ENCODE results near the gene POGLUT2. TPM values are rescaled to one million over a fixed set of nuclear protein-coding genes. Genes with fewer than 3 reads are reported as not detected.

POGLUT2 gene
- 13.9 and 15.7 TPM in 2 replicates for total RNA-seq

GRCh38 chr13:102798581-102799425 lies at the start of gene POGLUT2, which contains the start of gene BIVM:
Gene POGLUT2 (minus strand): TSS chr13:102798976. CDS start chr13:102798670, 306 bp downstream.
Gene BIVM (plus strand): TSS chr13:102799119. CDS start chr13:102807268, 8,149 bp downstream.
- Histone ChIP-seq H3K4me3 (ENCODE audit: low read depth, low read length) (peak within 1 kb of the TSS; percentile 99), H3K27me3 (ENCODE audit: control insufficient read depth, insufficient read depth, low read length) (no peaks in the 10 kb centered on the region), H3K36me3 (ENCODE audit: control insufficient read depth, insufficient read depth, low read length) (no peaks in the 10 kb centered on the region)
- TF ChIP-seq, protein P1, sequence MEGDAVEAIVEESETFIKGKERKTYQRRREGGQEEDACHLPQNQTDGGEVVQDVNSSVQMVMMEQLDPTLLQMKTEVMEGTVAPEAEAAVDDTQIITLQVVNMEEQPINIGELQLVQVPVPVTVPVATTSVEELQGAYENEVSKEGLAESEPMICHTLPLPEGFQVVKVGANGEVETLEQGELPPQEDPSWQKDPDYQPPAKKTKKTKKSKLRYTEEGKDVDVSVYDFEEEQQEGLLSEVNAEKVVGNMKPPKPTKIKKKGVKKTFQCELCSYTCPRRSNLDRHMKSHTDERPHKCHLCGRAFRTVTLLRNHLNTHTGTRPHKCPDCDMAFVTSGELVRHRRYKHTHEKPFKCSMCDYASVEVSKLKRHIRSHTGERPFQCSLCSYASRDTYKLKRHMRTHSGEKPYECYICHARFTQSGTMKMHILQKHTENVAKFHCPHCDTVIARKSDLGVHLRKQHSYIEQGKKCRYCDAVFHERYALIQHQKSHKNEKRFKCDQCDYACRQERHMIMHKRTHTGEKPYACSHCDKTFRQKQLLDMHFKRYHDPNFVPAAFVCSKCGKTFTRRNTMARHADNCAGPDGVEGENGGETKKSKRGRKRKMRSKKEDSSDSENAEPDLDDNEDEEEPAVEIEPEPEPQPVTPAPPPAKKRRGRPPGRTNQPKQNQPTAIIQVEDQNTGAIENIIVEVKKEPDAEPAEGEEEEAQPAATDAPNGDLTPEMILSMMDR (IDR thresholded peaks at IDR 0.05; ENCODE audit: insufficient read depth, low read length, poor library complexity, severe bottlenecking), result no peak
- DNase-seq (ENCODE audit: low read depth), result peak; percentile 72

GRCh38 chr13:102847272-102848234 lies 48.8 kb upstream of the POGLUT2 start:
- Histone ChIP-seq H3K27me3 (ENCODE audit: control insufficient read depth, insufficient read depth, low read length) (no peaks in the 10 kb centered on the region), H3K36me3 (ENCODE audit: control insufficient read depth, insufficient read depth, low read length) (no peaks in the 10 kb centered on the region), H3K4me3 (ENCODE audit: low read depth, low read length) (peak overlapping the region; percentile 65)
- DNase-seq (ENCODE audit: low read depth), result no peak
- TF ChIP-seq, protein P1 (IDR thresholded peaks at IDR 0.05; ENCODE audit: insufficient read depth, low read length, poor library complexity, severe bottlenecking), result peak; percentile 67

DNA sequence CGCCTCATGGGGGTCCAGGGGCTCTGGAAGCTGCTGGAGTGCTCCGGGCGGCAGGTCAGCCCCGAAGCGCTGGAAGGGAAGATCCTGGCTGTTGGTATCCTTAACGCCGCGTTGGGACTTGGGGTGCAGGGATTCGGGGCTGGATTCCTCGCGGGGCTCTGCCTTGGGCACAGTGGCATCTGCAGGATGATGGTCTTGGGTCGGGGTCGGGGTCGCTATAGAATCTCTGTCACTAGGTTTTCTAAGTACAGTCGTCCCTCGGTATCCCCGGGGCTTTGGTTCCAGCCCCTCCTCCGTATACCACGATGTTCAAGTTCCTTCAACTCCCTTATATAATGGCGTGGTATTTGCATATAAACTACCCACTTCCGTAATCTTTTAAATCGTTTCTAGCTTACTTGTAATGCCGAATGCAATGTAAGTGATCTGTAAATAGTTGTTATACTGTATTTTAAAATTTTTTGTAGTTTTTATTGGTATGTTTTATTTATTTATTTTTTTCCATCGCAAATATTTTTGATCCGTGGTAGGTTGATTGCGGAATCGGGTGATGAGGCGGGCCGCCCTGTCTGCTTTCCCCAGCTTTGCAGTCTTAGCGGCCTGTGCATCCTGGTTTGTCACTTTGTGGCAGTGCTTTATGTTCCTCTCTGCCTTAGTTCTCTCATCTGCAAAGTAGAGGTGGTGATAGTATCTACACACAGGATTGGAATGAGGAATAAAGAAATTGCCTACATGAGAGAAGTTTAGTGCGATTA lies 47.7 kb upstream of the POGLUT2 start:
- Histone ChIP-seq H3K36me3 (ENCODE audit: control insufficient read depth, insufficient read depth, low read length) (no peaks in the 10 kb centered on the region), H3K27me3 (ENCODE audit: control insufficient read depth, insufficient read depth, low read length) (no peaks in the 10 kb centered on the region), H3K4me3 (ENCODE audit: low read depth, low read length) (peak overlapping the region; percentile 65)
- TF ChIP-seq, protein P1 (IDR thresholded peaks at IDR 0.05; ENCODE audit: insufficient read depth, low read length, poor library complexity, severe bottlenecking), result no peak
- DNase-seq (ENCODE audit: low read depth), result no peak

- TF ChIP-seq, protein P1 (IDR thresholded peaks at IDR 0.05; ENCODE audit: insufficient read depth, low read length, poor library complexity, severe bottlenecking), result no peak
These were observed 47.0 kb upstream of the POGLUT2 start, which contains the start of gene ERCC5 for GRCh38 chr13:102845630-102846260. Gene ERCC5 (plus strand): TSS chr13:102846032. CDS start chr13:102846267, 235 bp downstream.

DNA sequence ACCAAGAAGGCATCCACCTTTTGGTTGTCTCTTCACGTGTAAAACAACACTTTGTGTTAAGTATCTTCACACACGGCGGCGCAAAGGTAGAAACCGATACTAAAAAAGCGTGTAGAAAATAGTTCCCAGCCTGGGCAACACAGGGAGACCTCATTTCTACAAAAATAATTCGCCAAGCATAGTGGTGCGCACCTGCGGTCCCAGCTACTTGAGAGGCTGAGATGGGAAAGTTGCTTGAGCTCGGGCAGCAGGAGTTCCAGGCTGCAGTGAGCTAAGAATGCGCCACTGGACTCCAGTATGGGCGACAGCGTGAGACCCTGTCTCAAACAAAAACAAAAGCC lies 46.5 kb upstream of the POGLUT2 start:
- no peaks in the 10 kb centered on the region for H3K27me3 ChIP-seq (ENCODE audit: control insufficient read depth, insufficient read depth, low read length)
- no peaks in the 10 kb centered on the region for H3K36me3 ChIP-seq (ENCODE audit: control insufficient read depth, insufficient read depth, low read length)
- TF ChIP-seq, protein P1 (IDR thresholded peaks at IDR 0.05; ENCODE audit: insufficient read depth, low read length, poor library complexity, severe bottlenecking), result no peak
- peak overlapping the region; percentile 65 for H3K4me3 ChIP-seq (ENCODE audit: low read depth, low read length)
- no peak for DNase-seq (ENCODE audit: low read depth)

More at GRCh38 chr13:102845630-102846260, 47.0 kb upstream of the POGLUT2 start, which contains the start of gene ERCC5:
- Histone ChIP-seq H3K36me3 (ENCODE audit: control insufficient read depth, insufficient read depth, low read length) (no peaks in the 10 kb centered on the region), H3K27me3 (ENCODE audit: control insufficient read depth, insufficient read depth, low read length) (no peaks in the 10 kb centered on the region), H3K4me3 (ENCODE audit: low read depth, low read length) (peak within 1 kb of the TSS; percentile 65)
- DNase-seq (ENCODE audit: low read depth), result peak; percentile 83
